ENCODE results near the gene FPGS. TPM values are rescaled to one million over a fixed set of nuclear protein-coding genes. Genes with fewer than 3 reads are reported as not detected.
A peak's percentile ranks its signal among the peaks of the same experiment; 100 is the strongest.

Gene FPGS
- total RNA-seq, 1 donor from 2014 or later: 32.8 TPM

DNA sequence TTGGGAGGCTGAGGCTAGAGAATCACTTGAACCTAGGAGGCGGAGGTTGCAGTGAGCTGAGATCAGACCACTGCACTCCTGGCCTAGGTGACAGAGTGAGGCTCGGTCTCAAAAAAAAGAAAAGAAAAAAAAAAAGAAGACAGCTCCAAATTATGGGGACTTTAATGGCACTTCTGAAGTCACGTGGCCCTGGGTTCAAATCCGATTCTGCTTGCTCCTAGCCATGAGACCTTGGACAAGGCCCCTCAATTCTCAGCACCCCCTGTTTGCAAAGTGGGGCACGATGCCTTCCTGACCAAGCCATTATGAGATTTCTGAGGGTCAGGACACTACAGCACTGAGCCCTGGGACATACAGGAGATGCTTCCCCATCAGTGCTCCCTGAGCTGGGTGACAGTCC, 52.8 kb downstream of the FPGS start:
- no peak overlapping the region for H3K27ac ChIP-seq
- peaks cover 6% of the 10 kb centered on the region for H3K27me3 Mint-ChIP-seq (ENCODE audit: insufficient read depth, low read depth)
- H3F3A ChIP-seq (ENCODE audit: low read depth): no peaks in the 10 kb centered on the region
- no peak overlapping the region for H3K4me3 Mint-ChIP-seq
- no peaks in the 10 kb centered on the region for H3K79me2 ChIP-seq (ENCODE audit: low read depth)
- peaks cover 2% of the 10 kb centered on the region for H3K9me3 Mint-ChIP-seq
- H3K4me3 ChIP-seq: no peak overlapping the region
- no peaks in the 10 kb centered on the region for H3K4me1 ChIP-seq
- H3K4me1 Mint-ChIP-seq: peaks cover 9% of the 10 kb centered on the region
- TF ChIP-seq EZH2phosphoT487 (IDR thresholded peaks at IDR 0.05) (no peak), EZH2 (IDR thresholded peaks at IDR 0.05) (no peak)
- TF ChIP-seq, protein P1, sequence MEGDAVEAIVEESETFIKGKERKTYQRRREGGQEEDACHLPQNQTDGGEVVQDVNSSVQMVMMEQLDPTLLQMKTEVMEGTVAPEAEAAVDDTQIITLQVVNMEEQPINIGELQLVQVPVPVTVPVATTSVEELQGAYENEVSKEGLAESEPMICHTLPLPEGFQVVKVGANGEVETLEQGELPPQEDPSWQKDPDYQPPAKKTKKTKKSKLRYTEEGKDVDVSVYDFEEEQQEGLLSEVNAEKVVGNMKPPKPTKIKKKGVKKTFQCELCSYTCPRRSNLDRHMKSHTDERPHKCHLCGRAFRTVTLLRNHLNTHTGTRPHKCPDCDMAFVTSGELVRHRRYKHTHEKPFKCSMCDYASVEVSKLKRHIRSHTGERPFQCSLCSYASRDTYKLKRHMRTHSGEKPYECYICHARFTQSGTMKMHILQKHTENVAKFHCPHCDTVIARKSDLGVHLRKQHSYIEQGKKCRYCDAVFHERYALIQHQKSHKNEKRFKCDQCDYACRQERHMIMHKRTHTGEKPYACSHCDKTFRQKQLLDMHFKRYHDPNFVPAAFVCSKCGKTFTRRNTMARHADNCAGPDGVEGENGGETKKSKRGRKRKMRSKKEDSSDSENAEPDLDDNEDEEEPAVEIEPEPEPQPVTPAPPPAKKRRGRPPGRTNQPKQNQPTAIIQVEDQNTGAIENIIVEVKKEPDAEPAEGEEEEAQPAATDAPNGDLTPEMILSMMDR (IDR thresholded peaks at IDR 0.05): no peak
- H3K36me3 Mint-ChIP-seq: no peaks in the 10 kb centered on the region
- H3K9me3 ChIP-seq (ENCODE audit: low read depth): no peaks in the 10 kb centered on the region
- no peak overlapping the region for H3K9ac ChIP-seq
- no peak overlapping the region for H3K4me2 ChIP-seq
- peak overlapping the region; percentile 44 for H3K27ac Mint-ChIP-seq
- no peaks in the 10 kb centered on the region for H3K36me3 ChIP-seq
- no peaks in the 10 kb centered on the region for H3K27me3 ChIP-seq
- H2AFZ ChIP-seq (replicated peaks): no peak overlapping the region
- H4K20me1 ChIP-seq (ENCODE audit: low read depth): no peaks in the 10 kb centered on the region
- DNase-seq (ENCODE audit: low spot score): no peak

DNA sequence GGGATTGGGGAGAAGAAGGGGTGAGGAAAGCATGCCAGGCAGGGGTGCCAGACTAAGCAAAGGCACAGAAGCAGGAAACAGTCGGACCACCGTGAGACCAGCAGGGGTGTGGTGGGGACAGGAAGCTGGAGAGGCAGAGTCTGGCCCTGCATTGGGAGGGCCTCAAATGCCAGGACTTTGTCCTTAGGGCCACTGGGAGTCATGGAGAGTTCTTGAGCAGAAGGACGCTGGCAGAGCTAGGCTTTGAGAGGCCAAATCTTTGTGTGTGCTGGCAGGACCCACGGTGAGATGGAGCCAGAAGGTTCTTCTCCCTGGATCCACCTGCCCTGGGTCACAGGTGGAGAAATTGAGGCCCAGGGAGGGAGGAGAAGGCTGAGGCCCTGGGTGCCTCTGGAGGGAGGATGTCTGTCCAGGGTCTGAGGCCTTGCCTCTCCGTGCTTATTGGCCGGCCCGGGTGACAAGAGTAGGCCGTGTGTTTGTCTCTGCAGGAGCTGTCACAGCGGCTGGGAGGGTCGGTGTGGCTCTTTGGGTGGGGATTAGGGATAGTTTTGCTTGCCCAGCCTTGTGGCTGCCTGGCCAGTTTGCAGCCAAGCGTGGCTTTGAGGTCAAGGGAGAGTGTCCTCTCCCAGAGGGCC, 53.5 kb downstream of the FPGS start:
- H3K4me3 Mint-ChIP-seq: peak overlapping the region; percentile 53
- no peak overlapping the region for H2AFZ ChIP-seq (replicated peaks)
- H3K4me3 ChIP-seq: no peak overlapping the region
- H3K9ac ChIP-seq: no peak overlapping the region
- peaks cover 5% of the 10 kb centered on the region for H3K27me3 Mint-ChIP-seq (ENCODE audit: insufficient read depth, low read depth)
- H3K4me2 ChIP-seq: no peak overlapping the region
- no peak overlapping the region for H3K27ac ChIP-seq
- no peaks in the 10 kb centered on the region for H3K36me3 Mint-ChIP-seq
- peaks cover 9% of the 10 kb centered on the region for H3K4me1 Mint-ChIP-seq
- no peaks in the 10 kb centered on the region for H3K4me1 ChIP-seq
- H3F3A ChIP-seq (ENCODE audit: low read depth): no peaks in the 10 kb centered on the region
- no peaks in the 10 kb centered on the region for H3K79me2 ChIP-seq (ENCODE audit: low read depth)
- H3K36me3 ChIP-seq: no peaks in the 10 kb centered on the region
- DNase-seq (ENCODE audit: low spot score): no peak
- H4K20me1 ChIP-seq (ENCODE audit: low read depth): no peaks in the 10 kb centered on the region
- no peaks in the 10 kb centered on the region for H3K27me3 ChIP-seq
- H3K27ac Mint-ChIP-seq: peak overlapping the region; percentile 44
- H3K9me3 Mint-ChIP-seq: no peaks in the 10 kb centered on the region
- H3K9me3 ChIP-seq (ENCODE audit: low read depth): no peaks in the 10 kb centered on the region
- TF ChIP-seq EZH2phosphoT487 (IDR thresholded peaks at IDR 0.05) (no peak), EZH2 (IDR thresholded peaks at IDR 0.05) (no peak)
- TF ChIP-seq, protein P1 (IDR thresholded peaks at IDR 0.05): no peak

DNA sequence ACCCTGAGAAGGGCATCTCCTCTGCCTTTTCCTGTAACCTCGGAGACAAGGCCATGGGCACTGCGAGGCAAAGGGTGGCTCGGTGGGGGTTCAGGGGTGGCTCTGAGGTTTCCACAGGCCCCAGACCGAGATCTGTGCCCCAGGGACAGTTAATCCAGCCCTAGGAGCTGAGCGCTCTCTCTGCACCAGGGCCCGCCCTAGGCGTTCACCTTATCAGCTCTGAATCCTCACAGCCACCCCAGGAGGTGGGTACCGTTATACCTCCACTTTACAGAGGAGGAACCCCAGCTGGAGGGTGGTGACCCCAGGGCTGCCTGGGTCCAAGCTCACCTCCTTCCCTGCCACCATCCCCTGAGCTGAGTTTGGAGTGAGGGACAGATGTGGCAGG, 54.0 kb downstream of the FPGS start:
- no peak for TF ChIP-seq EZH2phosphoT487 (IDR thresholded peaks at IDR 0.05)
- no peak for TF ChIP-seq EZH2 (IDR thresholded peaks at IDR 0.05)
- TF ChIP-seq, protein P1 (IDR thresholded peaks at IDR 0.05): no peak
- no peaks in the 10 kb centered on the region for H3F3A ChIP-seq (ENCODE audit: low read depth)
- Mint-ChIP-seq H3K9me3 (no peaks in the 10 kb centered on the region), H3K27ac (no peak overlapping the region), H3K4me1 (peaks cover 9% of the 10 kb centered on the region), H3K36me3 (no peaks in the 10 kb centered on the region), H3K4me3 (no peak overlapping the region), H3K27me3 (ENCODE audit: insufficient read depth, low read depth) (peaks cover 5% of the 10 kb centered on the region)
- H3K79me2 ChIP-seq (ENCODE audit: low read depth): no peaks in the 10 kb centered on the region
- DNase-seq (ENCODE audit: low spot score): no peak
- H3K4me3 ChIP-seq: no peak overlapping the region
- H3K27me3 ChIP-seq: no peaks in the 10 kb centered on the region
- no peaks in the 10 kb centered on the region for H3K9me3 ChIP-seq (ENCODE audit: low read depth)
- no peaks in the 10 kb centered on the region for H3K36me3 ChIP-seq
- no peak overlapping the region for H3K9ac ChIP-seq
- H4K20me1 ChIP-seq (ENCODE audit: low read depth): no peaks in the 10 kb centered on the region
- no peak overlapping the region for H3K27ac ChIP-seq
- no peak overlapping the region for H2AFZ ChIP-seq (replicated peaks)
- no peak overlapping the region for H3K4me2 ChIP-seq
- no peaks in the 10 kb centered on the region for H3K4me1 ChIP-seq
